Ovary (tissue), 9 donors: ENCODE measurements around the gene OPHN1. TPM values are rescaled to one million over a fixed set of nuclear protein-coding genes. Genes with fewer than 3 reads are reported as not detected.

ENCODE experiments used
- DNase-seq, 5 donors: peaks; one replicate each; pipeline ENCODE4 v3.0.0-alpha.2; 2019 to 2020
- H3K27ac ChIP-seq, 2 donors: fragments of 200-600 bp; one replicate each; pipeline versions ENCODE4 v1.5.1 to v1.8.0; 2019 to 2022
- H3K27me3 ChIP-seq: fragments of 200-600 bp; one replicate; pipeline ENCODE4 v1.8.0; 2022
- H3K36me3 ChIP-seq: fragments of 200-600 bp; sonication (generic); one replicate; pipeline ENCODE4 v1.5.1; 2019
- H3K4me1 ChIP-seq: one replicate; pipeline ENCODE4 v1.8.1; 2013; ENCODE audit warnings: mild to moderate bottlenecking, moderate library complexity; ENCODE audit not compliant: insufficient read depth
- H3K4me3 ChIP-seq: fragments of 200-600 bp; sonication (generic); one replicate; pipeline ENCODE4 v1.5.1; 2017
- H3K9me3 ChIP-seq, 2 donors: fragments of 200-600 bp in 1 of 2; sonication (generic) in 1 of 2; one replicate each; pipeline versions ENCODE4 v1.5.1 to v1.8.1; 2013 to 2019; ENCODE audit warnings: mild to moderate bottlenecking in 1 of 2, moderate library complexity in 1 of 2
- CTCF ChIP-seq, 3 donors: fragments of 450-650 bp in 2 of 3; fragments of 200-600 bp in 1 of 3; IDR thresholded peaks; one replicate each; pipeline versions ENCODE4 v1.5.1 to v1.8.0; 2016 to 2022; ENCODE audit warnings: antibody characterized with exemption in 3 of 3, mild to moderate bottlenecking in 1 of 3
- EP300 ChIP-seq: sonication (generic); formaldehyde crosslinking; IDR thresholded peaks from one replicate; pipeline ENCODE4 v1.6.1; 2017; ENCODE audit warnings: antibody characterized with exemption
- POLR2A ChIP-seq: fragments of 450-650 bp; IDR thresholded peaks from one replicate; pipeline ENCODE4 v1.6.1; 2017; ENCODE audit warnings: antibody characterized with exemption, mild to moderate bottlenecking, moderate library complexity
- WGBS, 3 donors: extraction: QIAGEN DNeasy Blood & Tissue Kit in 1 of 3; methylation state at CpG; one replicate each; pipeline versions ENCODE4 v1.1.5 to v1.1.7; 2013 to 2017; 5-methylcytosine and 5-hydroxymethylcytosine counted together
- intact Hi-C, 4 donors: fragments of 100-400 bp; cut with DNase I; formaldehyde crosslinking; loops; one replicate each; pipeline versions ENCODE4 v1.11.0 to v1.15.1; 2022 to 2023
- polyA plus RNA-seq, 2 donors: library from polyadenylated mRNA; stranded (reverse); fragments of 200-250 nt in 1 of 2; fragments of 350-450 nt in 1 of 2; fragmentation: Illumina TruSeq in 1 of 2; extraction: RNeasy Lipid Tissue Mini Kit (QIAGEN cat#74804) in 1 of 2; gene quantifications; one replicate each; pipeline ENCODE4 v1.2.3, GENCODE V29; 2013 to 2014
- total RNA-seq, 7 donors: library from RNA; depleted of rRNA in 2 of 7; stranded (reverse); fragments of >200 nt in 2 of 7; fragmentation: NEBNext Ultra II Directional in 3 of 7; extraction: Animal tissue kit (Norgen Biotek cat#: 25700) in 3 of 7; gene quantifications; one replicate each; pipeline versions ENCODE4 v1.1.0 to v1.2.4, GENCODE V29; 2016 to 2023
- donor health status: DM: no; HTN: no; CAD: no; lungs with moderate emphysema.
- donor health status: DM: no; HTN: no; CAD: no.
- donor health status: Bipolar disorder and iron deficiency.
- donor health status: DM: yes; HTN: yes; CAD: no.
- donor health status: DM: no; HTN: no; CAD: no.
- donor health status: DM: yes; HTN: yes; CAD: no.

The OPHN1 gene
- total and polyA plus RNA-seq, 9 donors, result 2.3 to 9.2 (median 6.9) TPM

DNA sequence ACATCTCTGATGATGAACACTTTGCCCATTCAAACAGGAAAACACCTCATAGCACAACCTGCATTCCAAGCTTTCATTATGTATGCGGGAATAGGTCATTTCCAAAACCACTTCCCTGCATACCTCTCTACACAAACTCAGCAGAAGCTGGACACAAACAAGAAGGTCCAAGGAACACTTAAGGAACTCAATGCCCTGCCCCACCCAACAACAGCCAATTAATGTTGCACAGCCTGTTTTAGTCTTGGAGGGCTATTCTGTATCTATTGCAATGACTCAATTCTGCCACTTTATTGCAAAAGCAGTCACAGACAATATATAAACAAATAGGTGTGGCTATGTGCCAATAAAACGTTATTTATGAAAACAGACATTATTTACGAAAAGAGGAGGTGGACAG lies 16.7 kb downstream of the OPHN1 start:
- Histone ChIP-seq H3K36me3 (no peaks in the 10 kb centered on the region), H3K4me3 (no peak overlapping the region), H3K9me3 (no peaks in the 10 kb centered on the region), H3K27me3 (no peaks in the 10 kb centered on the region), H3K4me1 (no peaks in the 10 kb centered on the region), H3K27ac (no peak overlapping the region)
- DNase-seq, result no peak
- TF ChIP-seq CTCF (IDR thresholded peaks at IDR 0.05), result no peak
- TF ChIP-seq POLR2A, result no peak
- TF ChIP-seq EP300, result no peak
- intact Hi-C loops, result no loop called here
- 51 to 53% (median 53%) methylated on average over 3 of the region's 3 CpGs for WGBS, 3 donors

GRCh38 chrX:68415316-68415715 lies 18.0 kb downstream of the OPHN1 start:
- no peak for DNase-seq
- TF ChIP-seq EP300 (no peak), POLR2A (no peak), CTCF (IDR thresholded peaks at IDR 0.05) (no peak)
- no peak overlapping the region for H3K4me3 ChIP-seq
- WGBS, 3 donors, result 64 to 83% (median 67%) methylated on average over 1 of the region's 1 CpG
- no peaks in the 10 kb centered on the region for H3K9me3 ChIP-seq
- no peak overlapping the region for H3K27ac ChIP-seq
- no peaks in the 10 kb centered on the region for H3K4me1 ChIP-seq
- intact Hi-C loops, result no loop called here
- H3K36me3 ChIP-seq, result no peaks in the 10 kb centered on the region
- no peaks in the 10 kb centered on the region for H3K27me3 ChIP-seq

GRCh38 chrX:68413254-68413653 lies 20.0 kb downstream of the OPHN1 start:
- H3K27ac ChIP-seq, result no peak overlapping the region
- WGBS, 3 donors, result 68 to 78% (median 69%) methylated on average over 3 of the region's 3 CpGs
- no peak for DNase-seq
- intact Hi-C loops, result no loop called here
- no peak for TF ChIP-seq CTCF (IDR thresholded peaks at IDR 0.05)
- TF ChIP-seq POLR2A, result no peak
- no peak for TF ChIP-seq EP300
- no peaks in the 10 kb centered on the region for H3K4me1 ChIP-seq
- no peaks in the 10 kb centered on the region for H3K36me3 ChIP-seq
- H3K4me3 ChIP-seq, result no peak overlapping the region
- no peaks in the 10 kb centered on the region for H3K27me3 ChIP-seq
- no peaks in the 10 kb centered on the region for H3K9me3 ChIP-seq

- no peaks in the 10 kb centered on the region for H3K4me1 ChIP-seq
- no peak overlapping the region for H3K27ac ChIP-seq
These were observed 21.6 kb downstream of the OPHN1 start for GRCh38 chrX:68411729-68412128.

More at GRCh38 chrX:68411729-68412128, 21.6 kb downstream of the OPHN1 start:
- intact Hi-C loops, result no loop called here
- H3K9me3 ChIP-seq, result no peaks in the 10 kb centered on the region
- TF ChIP-seq CTCF (IDR thresholded peaks at IDR 0.05), result no peak
- no peak for TF ChIP-seq EP300
- H3K4me3 ChIP-seq, result no peak overlapping the region
- no peaks in the 10 kb centered on the region for H3K36me3 ChIP-seq
- WGBS, 3 donors, result 60 to 65% (median 64%) methylated on average over 3 of the region's 3 CpGs
- DNase-seq, result no peak
- H3K27me3 ChIP-seq, result no peaks in the 10 kb centered on the region
